Limb (tissue), 2 donors: Measurements from ENCODE around the gene KDM1B.
"Not testable (repeated sequence)": the region's sequence is repeated elsewhere in the genome, so short reads cannot be mapped to it uniquely, and the experiment has no call there.

Experiments
- DNase-seq, 2 donors: peaks; one replicate each; pipeline ENCODE4 v3.0.0-alpha.2; 2016; ENCODE audit errors: extremely low spot score in 2 of 2

The KDM1B gene

DNA sequence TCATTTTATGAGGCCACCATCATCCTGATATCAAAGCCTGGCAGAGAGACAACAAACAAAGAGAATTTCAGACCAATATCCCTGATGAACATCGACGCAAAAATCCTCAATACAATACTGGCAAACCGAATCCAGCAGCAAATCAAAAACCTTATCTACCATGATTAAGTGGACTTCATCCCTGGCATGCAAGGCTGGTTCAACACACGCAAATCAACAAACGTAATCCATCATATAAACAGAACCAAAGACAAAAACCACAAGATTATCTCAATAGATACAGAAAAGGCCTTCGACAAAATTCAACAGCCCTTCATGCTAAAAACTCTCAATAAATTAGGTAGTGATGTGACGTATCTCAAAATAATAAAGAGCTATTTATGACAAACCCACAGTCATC lies 76.6 kb downstream of the KDM1B start:
- DNase-seq, result not testable (repeated sequence)

DNA sequence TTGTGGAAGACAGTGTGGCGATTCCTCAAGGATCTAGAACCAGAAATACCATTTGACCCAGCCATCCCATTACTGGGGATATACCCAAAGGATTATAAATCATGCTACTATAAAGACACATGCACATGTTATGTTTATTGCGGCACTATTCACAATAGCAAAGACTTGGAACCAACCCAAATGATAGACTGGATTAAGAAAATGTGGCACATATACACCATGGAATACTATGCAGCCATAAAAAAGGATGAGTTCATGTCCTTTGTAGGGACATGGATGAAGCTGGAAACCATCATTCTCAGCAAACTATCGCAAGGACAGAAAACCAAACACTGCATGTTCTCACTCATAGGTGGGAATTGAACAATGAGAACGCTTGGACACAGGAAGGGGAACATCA lies 78.5 kb downstream of the KDM1B start:
- not testable (repeated sequence) for DNase-seq

DNA sequence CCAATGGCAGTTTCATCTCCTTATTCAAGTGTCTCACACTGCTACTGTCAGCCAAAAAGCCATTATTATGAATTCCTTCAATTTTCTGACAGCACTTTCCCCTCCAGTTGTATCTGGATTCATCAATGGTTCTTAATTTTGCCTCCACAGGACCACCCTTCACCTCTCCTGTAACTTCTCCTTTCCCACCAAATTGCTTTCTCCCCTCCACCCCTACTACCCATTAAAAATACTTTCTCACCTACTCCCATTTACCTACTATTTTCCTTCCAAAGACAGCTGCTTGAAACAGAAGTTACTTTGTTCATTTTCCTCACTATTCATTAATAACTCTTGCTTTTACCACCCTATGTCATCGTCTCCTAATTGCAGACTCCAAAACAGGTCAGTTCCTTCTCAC lies 79.3 kb downstream of the KDM1B start:
- DNase-seq, result no peak

DNA sequence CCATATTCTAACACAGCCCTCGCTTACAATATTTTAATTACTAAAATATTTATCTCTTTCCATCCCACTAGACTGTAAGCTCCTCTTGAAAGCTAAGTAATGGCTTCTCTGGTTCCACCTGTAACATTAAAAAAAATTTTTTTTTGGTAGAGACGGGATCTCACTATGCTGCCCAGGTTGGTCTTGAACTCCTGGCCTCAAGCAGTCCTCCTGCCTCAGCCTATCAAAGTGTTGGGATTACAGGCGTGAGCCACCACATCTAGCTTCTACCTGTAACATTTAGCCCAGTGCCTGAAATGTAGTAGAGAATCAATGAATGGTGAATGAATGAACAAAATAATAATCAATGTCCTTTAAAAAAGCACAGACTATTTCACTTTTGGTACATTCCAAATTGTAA lies 80.3 kb downstream of the KDM1B start:
- no peak for DNase-seq

DNA sequence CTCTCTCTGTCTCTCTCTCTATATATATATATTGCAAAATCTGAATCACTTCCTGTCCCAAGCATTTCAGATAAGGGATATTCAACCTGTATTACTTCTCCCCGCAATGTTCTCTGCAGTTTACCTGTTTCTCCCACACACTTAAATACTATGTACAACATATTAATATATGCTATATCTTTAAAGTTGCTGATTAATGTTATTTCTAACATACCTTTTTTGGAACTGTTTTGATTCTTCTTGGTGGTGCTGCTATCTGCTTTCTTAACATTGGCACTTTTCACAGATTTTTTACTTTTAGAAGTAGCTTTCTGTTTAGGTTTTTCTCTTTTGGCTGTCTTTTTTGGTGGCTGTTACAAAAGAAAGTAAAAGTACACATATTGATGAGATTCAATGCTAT lies 81.9 kb downstream of the KDM1B start:
- no peak for DNase-seq

DNA sequence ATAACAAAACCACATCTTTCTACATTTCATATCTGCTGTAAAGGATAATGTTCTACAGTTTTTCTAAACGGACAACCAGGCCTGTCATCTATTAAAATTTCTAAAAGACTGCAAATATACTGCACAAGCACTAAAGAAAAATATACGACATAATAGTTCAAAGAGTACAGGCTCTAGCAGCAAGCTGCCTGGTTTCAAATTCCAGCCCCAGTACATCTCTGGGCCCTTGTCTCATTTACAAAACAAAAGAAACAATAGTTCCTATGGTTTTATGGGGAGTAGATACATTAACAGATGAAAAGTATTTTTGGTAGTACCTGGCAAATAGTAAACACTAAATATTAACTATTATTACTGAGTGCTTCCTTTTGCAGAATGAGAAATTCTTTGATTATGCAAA lies 85.0 kb downstream of the KDM1B start:
- no peak for DNase-seq

DNA sequence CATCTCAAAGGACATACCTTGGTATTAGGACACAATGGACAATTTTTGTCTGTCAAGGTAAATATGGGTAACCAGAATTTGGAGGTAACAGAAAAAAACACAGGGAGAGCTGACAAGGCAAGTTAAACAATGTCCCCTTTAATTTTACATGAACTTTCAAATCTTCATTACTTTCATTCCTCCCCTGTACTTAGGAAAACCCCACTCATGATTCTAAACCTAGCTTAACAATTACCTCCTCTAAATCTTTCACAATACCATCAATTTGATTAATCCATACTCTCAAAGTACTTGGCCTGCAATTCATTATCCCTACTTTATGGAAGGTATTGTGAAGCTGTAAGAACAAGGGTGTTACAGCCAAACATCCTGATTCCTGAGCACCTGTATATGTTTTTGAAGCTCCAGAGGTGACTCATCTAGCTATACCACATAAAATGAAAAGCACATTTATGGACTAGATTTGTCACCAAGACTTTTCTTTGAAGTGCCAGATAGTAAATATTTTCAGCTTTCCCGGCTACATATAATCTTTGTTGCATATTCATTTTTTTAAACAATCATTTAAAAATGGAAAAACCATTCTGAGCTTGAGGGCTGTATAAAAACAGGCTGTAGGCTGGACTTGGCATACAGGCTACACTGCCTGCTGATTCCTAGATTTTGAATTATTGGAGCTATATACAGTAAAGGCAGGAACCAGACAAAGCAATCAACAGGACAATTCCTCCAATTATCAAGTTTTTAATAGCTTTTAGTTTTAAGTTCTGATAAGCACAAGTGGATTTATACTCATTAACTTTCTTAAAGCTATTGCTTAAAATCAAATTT lies 86.2 kb downstream of the KDM1B start:
- DNase-seq, result no peak

DNA sequence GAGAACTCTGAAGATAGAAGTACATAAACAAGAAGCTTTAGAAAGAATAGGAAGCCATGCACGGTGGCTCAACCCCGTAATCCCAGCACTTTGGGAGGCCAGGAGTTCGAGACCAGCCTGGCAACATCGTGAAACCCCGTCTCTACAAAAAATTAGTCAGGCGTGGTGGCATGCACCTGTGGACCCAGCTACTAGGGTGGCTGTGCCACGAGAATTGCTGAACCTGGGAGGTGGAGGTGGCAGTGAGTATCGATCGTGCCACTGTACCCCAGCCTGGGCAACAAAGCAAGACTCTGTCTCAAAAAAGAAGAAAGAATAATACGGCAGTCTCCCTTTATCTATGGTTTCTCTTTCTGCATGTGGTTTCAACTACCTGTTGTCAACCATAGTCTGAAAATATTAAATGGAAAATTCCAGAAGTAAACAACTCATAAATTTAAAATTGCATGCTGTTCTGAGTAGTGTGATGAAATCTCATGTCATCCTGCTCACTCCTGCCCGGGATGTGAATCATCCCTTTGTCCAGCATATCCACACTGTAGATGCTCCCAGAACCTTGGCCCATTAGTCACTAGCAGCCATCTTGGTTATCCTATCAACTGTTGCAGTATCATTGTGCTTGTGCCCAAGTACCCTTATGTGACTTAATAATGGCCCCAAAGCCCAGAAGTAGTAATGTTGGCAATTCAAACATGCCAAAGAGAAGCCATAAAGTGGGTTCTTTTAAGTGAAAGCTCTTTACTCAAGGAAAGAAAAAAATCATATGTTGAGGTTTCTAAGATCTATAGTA lies 87.0 kb downstream of the KDM1B start:
- DNase-seq, result no peak

DNA sequence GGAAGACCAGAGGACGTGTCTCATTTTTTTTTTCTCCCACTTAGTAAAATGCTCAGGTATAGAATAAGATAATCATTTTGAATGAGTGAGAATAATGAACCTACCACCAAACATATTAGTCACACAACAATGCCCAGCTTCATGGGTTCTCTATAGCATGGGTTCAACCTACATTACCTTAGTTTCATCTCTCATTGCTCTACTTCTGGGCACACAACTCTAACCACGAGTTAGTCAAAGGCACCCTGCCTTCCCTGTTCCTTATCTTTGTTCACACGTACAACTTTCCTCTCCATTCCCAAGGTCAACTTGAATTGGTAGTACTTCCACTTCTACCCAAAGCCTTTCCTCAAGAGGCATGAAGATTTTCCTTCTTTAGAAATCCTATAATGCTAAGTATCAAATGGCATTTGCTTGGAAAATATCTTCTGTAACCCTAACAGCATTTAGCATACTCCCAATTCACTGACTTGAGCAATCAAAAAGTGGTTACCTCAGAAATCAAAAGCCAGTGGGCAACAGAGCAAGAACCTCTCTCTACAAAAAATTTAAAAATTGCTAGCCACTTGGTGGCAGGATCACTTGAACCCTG lies 88.2 kb downstream of the KDM1B start:
- DNase-seq, result no peak

DNA sequence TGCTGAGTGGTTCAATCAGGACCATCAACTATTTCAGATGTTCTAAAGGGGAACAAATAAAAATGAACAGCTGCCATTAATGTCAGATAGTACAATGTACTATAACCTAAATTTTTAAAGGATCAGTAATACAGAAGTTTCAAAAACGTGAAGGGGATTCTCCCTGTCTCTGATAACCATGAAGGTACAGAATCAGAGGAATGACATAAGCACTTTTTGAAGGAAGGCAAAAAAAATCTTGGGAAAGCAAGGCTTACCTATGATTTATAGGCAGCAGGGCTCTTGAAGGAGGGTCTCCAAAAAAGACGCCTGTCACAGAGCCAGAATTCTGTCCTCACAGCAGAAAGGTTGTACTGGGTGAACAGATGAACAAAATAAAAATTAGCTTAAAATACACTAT lies 89.0 kb downstream of the KDM1B start:
- DNase-seq, result no peak

DNA sequence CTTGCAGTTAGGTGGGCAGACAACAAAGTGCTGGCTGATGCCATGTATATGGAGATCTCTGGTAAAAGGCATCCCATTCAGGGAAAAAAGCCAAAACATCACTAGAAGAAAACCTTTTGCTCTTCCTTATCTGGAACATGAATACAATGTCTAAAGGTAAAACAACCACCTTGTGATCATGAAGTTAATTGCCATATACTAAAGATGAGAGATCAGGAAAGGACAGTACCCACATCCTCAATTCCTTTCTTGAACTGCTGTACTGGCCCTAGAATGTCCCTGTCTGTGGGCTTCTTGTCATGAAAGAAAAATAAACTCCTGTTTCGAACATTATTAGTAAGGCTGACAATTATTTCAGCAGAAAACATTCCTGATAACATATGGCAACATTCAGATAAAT lies 89.9 kb downstream of the KDM1B start:
- DNase-seq, result no peak

DNA sequence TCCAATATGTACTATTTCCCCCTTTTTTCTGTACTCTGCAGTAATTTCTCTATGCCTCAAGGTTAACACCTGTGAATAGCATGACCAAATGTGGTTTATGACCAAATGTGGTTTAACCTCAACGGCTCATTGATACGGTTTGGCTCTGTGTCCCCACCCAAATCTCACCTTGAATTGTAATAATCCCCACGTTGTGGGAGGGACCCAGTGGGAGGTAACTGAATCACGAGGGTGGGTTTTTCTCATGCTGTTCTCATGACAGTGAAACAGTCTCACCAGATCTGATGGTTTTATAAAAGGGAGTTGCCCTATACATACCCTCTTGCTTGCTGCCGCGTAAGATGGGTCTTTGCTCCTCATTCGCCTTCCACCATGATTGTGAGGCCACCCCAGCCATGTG lies 90.4 kb downstream of the KDM1B start:
- no peak for DNase-seq

DNA sequence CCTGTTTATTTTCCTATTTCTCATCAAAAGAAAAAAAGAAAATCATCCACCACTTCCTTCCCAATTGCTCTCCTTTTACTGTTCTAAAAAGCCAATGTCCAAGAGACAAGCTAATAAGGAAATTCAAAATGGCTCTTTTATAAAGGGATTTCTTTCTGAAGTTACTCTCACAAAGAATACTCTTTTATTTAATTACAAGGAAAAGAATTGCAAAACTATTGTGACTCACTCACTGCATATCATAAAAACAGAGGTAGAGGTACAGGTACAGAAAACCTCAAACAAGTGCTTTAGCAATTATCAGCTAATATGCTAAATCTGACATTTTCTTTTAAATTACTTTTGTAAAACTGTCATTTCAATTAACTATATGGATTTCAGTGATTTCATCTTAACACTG lies 91.0 kb downstream of the KDM1B start:
- no peak for DNase-seq

DNA sequence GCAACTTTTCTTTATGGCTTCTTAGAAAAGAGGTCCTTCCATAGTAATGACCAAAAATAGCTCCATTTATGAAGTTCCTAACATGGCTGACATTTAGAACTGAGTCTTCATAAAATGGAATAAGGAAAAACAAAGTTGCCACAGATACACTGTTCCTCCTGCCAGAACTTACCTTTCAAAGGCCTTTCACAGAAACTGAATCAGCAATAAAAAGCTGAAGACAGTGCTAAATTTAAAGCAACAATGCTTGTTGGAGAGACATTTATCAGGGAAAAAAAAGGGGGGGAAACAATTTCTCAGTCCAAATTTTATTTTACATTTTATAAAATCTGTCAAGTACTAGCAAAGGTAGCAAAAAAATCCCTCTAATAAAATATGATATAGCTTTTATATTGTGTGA lies 91.8 kb downstream of the KDM1B start:
- DNase-seq, result no peak

DNA sequence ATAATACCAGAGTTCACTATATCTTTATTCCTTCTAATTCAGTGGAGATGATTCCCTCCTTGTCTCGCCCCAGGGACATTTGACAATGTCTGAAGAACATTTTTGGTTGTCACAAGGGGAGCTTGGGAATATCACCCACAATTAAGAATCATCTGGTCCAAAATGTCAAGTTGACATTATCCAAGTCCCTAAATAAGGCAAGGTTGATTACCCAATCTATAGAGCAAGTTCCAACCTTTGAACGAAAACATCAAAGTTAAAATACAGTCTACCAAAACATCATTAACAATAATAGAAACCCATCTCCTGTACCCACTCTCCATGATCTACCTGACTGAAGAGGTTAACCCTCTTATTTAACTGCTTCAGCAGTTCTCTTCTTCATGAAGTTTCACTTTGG lies 93.5 kb downstream of the KDM1B start:
- no peak for DNase-seq

DNA sequence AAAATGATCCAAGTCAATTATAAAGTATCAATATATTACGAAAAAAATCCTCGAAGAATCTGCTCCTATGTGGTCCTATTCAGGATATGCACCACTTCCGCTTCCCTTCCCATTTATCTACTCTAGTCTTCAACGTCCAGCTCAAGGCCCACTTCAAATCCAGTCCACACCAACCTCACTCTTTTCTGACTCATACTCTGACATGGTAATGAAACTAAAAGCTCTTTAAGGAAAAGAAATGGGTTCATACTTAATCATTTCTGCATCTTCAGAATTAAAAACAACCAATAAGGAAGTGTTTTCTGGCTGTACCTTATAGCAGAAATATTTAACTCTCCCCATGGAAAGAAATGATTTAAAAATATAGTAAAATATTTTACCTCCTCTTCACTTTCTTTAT lies 94.0 kb downstream of the KDM1B start:
- DNase-seq, result no peak

DNA sequence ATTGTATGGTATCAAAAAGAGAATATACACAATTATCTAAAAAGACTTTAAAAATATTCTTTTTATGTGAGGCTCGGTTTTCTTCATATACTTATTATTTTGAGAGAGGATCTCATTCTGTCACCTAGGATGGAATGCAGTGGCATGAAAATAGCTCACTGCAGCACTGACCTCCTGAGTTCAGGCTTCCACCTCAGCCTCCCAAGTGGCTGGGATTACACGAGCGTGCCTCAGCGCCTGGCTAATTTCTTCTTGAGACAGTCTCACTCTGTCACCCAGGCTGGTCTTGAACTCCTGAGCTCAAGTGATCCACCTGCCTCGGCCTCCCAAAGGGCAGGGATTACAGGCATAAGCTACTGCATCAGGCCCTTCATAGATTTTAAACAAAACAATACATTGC lies 98.4 kb downstream of the KDM1B start:
- DNase-seq, result no peak

DNA sequence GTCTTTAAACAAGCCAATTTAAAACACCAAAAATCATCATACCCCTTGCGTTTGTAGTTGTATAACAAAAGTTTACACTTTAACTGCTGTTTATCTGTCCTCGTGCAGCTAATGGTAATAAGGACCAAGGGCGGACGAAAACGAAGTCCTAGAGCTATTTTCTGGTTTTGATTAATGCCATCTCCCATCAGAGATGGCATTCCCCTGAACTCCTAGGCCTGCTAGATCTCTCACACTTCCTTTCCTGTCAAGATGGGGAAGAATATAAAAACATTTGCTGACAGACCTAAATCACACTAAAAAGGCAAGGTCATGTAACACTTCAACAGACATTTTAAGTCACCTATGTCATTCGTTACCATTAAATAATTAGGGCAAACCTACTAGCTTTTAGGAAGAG lies 99.6 kb downstream of the KDM1B start:
- no peak for DNase-seq

DNA sequence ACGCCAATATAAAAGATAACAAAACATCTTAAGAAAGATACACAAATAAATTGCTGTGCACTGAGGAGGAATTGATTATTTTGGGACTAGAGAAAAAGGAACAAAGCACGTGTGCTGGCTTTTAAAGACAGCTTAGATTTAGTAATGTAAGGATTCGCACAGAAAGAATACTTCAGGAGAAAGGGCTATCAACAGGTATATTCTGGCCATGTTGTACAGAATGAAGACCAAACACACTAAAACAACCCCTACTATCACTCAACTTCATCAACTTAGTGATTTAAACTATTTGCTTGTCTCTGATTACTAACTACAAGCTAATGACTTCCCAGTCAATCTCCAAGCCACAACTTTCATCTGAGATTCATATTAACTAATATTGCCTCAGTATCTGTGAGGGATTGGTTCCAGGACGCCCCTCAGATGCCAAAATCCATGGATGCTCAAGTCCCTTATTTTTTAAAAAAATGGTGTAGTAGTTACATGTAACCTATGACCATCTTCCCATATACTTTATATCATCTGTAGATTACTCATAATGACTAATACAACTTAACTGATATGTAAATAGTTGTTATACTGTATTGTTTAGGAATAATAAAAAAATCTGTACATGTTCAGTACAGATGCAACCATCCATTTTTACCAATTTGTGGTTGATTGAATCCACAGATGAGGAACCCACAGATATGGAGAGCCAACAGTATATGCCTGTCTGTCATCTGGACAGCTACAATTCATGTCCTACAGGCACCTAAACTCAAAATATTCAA lies 104.6 kb downstream of the KDM1B start:
- DNase-seq, result no peak

DNA sequence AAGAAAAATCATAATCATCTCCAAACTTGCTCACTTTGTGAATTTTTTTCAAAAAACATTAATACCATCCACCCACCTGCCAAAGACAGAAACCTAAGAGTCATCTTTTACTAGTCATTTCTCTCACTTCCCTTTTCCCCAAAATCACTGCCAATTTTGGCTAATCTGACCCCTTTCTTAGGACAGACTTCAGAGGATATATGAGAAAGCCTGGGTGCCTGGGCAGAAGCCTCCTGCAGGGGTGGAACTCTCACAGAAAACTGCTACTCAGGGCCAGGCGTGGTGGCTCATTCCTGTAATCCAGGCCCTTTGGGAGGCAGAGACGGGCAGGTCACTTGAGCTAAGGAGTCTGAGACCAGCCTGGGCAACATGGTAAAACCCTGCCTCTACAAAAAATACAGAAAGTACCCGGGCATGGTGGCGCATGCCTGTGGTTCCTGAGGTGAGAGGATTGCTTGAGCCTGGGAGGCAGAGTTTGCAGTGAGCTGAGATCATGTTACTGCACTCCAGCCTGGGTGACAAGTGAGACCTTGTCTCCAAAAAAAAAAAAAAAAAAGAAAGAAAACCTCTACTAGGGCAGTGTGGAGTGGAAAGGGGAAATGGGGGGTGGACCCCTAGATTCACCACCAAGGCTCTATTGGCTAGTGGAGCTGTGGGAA lies 105.4 kb downstream of the KDM1B start:
- no peak for DNase-seq

DNA sequence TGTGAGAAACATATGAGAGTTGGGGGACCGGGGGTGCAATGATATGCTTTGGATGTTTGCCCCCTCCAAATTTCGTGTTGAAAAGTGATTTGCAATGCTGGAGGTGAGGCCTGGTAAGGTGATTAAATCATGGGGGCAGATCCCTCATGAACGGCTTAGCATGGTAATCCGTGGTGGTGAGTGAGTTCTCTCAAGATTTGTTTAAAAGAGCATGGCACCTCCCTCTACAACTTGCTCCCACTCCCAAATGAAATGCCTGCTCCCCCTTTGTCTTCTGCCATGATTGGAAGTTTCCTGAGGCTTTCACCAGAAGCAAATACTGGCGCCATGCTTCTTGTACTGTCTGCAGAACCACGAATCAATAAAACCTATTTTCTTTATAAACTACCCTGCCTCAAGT lies 106.7 kb downstream of the KDM1B start:
- DNase-seq, result no peak
